Ascending aorta (tissue), 2 donors: ENCODE data around the gene STIMATE. TPM values are rescaled to one million over a fixed set of nuclear protein-coding genes. Genes with fewer than 3 reads are reported as not detected.

Experiments
- DNase-seq, 2 donors: peaks; one replicate each; pipeline ENCODE4 v3.0.0-alpha.2; 2019; ENCODE audit warnings: low spot score in 2 of 2
- H3K27ac ChIP-seq, 2 donors: fragments of 200-600 bp; sonication (generic); one replicate each; pipeline ENCODE4 v1.5.1; 2016 to 2017; ENCODE audit warnings: mild to moderate bottlenecking in 1 of 2
- H3K27me3 ChIP-seq: fragments of 200-600 bp; sonication (generic); one replicate; pipeline ENCODE4 v1.5.1; 2017
- H3K36me3 ChIP-seq, 2 donors: fragments of 200-600 bp; sonication (generic); one replicate each; pipeline ENCODE4 v1.5.1; 2016
- H3K4me1 ChIP-seq, 2 donors: fragments of 200-600 bp; sonication (generic); one replicate each; pipeline ENCODE4 v1.5.1; 2016 to 2017; ENCODE audit warnings: mild to moderate bottlenecking in 1 of 2
- H3K4me3 ChIP-seq, 2 donors: fragments of 200-600 bp; sonication (generic); one replicate each; pipeline ENCODE4 v1.5.1; 2016 to 2017; ENCODE audit warnings: mild to moderate bottlenecking in 1 of 2
- H3K9me3 ChIP-seq, 2 donors: fragments of 200-600 bp; sonication (generic); one replicate each; pipeline ENCODE4 v1.5.1; 2016
- intact Hi-C: fragments of 100-400 bp; cut with DNase I; formaldehyde crosslinking; loops from one replicate; pipeline ENCODE4 v1.15.1; 2023
- total RNA-seq: library from RNA; depleted of rRNA; stranded (reverse); fragments of >200 nt; gene quantifications from one replicate; pipeline ENCODE4 v1.1.0, GENCODE V29; 2016
- TF ChIP-seq, protein P1 (sequence below), 3 experiments: fragments of 200-600 bp in 2 of 3; fragments of 450-650 bp in 1 of 3; sonication (generic) in 2 of 3; IDR thresholded peaks; one replicate each; pipeline ENCODE4 v1.5.1; 2016 to 2019; ENCODE audit warnings: antibody characterized with exemption in 3 of 3, mild to moderate bottlenecking in 1 of 3, moderate library complexity in 1 of 3

Gene STIMATE
- total RNA-seq, 1 donor from 2014 or later: 18.9 TPM

DNA sequence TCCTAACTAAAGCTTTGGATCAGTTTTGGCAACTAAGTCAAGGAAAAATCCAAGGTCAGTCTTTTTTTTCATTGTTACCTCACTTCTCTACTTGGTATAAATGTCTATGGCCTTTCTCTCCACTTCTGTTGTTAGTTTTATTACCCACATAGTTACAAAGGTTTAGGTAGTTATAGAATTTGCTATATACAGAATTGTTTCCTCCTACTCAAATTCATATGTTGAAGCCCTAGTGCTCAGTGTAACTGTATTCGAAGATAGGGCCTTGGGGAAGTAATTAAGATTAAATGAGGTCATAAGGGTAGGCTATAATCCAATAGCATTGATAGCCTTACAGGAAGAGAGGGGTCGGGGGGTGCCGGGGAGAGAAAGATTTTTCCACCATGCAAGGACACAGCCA is 19.7 kb upstream of the STIMATE start:
- Histone ChIP-seq H3K27ac (no peak overlapping the region), H3K36me3 (peaks cover 9 to 23% of the 10 kb centered on the region in 2 donors), H3K27me3 (no peaks in the 10 kb centered on the region), H3K4me1 (no peaks in the 10 kb centered on the region), H3K9me3 (no peaks in the 10 kb centered on the region), H3K4me3 (no peak overlapping the region)
- intact Hi-C loops: no loop called here
- TF ChIP-seq, protein P1, sequence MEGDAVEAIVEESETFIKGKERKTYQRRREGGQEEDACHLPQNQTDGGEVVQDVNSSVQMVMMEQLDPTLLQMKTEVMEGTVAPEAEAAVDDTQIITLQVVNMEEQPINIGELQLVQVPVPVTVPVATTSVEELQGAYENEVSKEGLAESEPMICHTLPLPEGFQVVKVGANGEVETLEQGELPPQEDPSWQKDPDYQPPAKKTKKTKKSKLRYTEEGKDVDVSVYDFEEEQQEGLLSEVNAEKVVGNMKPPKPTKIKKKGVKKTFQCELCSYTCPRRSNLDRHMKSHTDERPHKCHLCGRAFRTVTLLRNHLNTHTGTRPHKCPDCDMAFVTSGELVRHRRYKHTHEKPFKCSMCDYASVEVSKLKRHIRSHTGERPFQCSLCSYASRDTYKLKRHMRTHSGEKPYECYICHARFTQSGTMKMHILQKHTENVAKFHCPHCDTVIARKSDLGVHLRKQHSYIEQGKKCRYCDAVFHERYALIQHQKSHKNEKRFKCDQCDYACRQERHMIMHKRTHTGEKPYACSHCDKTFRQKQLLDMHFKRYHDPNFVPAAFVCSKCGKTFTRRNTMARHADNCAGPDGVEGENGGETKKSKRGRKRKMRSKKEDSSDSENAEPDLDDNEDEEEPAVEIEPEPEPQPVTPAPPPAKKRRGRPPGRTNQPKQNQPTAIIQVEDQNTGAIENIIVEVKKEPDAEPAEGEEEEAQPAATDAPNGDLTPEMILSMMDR (IDR thresholded peaks at IDR 0.05): no peak
- DNase-seq: no peak

DNA sequence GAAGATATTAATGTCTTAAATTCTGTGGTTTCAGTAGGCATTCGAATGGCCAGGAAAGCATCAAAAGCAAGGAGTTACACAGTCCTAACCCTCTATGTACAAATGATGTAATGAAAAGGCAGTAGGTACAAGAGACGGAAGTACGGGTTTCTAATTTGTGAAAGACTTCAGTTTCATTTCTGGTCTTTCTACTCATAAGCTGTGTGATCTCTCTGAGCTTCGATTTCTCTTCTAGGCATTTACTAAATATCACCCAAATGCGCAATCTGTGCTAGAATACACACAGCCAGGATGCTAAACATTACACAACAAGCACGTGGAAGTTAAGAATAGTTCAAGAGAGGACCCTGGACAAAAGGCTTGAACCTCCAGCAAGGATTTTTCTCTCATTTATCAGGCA is 17.9 kb upstream of the STIMATE start:
- TF ChIP-seq, protein P1 (IDR thresholded peaks at IDR 0.05): no peak
- peak overlapping the region in 1 of 2 donors; percentile 5 for H3K27ac ChIP-seq
- peaks cover 10 to 22% of the 10 kb centered on the region in 2 donors for H3K36me3 ChIP-seq

DNA sequence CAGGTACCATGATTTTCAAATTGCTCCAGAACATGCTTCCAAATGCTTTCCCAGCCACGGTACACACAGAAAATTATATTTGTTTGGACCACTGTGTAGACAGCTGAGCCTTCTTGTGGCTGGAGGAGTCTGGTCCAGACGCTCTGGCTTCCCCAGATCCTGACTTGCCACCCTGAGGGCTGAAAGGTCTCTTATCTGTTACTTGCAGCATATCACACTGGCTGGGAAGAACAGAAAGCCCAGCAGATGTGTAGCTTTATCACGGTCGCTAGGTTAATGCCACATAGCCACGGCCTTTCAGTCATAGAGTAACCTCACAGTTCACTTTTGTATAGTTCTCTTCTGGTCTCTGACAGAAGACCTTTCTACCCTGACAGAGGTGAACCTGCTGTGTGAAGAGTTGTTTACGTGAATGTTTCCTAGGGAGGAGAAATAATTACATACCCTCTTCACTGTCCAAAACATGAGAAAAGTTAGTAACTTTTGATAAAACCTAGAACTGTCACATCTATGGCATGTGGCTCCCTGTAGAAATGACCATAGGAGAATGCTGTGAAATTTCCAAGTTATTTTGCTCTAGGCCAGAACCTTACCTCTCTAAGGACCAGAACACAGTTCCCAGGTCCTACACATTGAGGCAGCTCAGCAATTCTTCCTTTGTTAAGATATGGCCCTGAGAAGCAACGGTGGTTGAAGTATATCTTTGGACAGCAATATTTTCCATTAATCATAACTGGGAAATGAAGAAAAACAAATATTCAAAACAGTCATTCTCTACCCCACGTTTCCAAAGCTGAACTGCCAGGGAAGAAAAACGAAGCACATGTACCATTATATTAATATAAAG is 15.8 kb upstream of the STIMATE start:
- Histone ChIP-seq H3K4me1 (no peaks in the 10 kb centered on the region), H3K27ac (no peak overlapping the region), H3K9me3 (no peaks in the 10 kb centered on the region), H3K36me3 (peaks cover 4 to 9% of the 10 kb centered on the region in 2 donors), H3K27me3 (no peaks in the 10 kb centered on the region), H3K4me3 (no peak overlapping the region)
- TF ChIP-seq, protein P1 (IDR thresholded peaks at IDR 0.05): no peak
- intact Hi-C loops: no loop called here
- DNase-seq: no peak

More for the DNA sequence above, 17.9 kb upstream of the STIMATE start:
- no peaks in the 10 kb centered on the region for H3K9me3 ChIP-seq
- no peaks in the 10 kb centered on the region for H3K4me1 ChIP-seq
- no peak overlapping the region for H3K4me3 ChIP-seq
- DNase-seq: no peak
- intact Hi-C loops: no loop called here
- no peaks in the 10 kb centered on the region for H3K27me3 ChIP-seq

DNA sequence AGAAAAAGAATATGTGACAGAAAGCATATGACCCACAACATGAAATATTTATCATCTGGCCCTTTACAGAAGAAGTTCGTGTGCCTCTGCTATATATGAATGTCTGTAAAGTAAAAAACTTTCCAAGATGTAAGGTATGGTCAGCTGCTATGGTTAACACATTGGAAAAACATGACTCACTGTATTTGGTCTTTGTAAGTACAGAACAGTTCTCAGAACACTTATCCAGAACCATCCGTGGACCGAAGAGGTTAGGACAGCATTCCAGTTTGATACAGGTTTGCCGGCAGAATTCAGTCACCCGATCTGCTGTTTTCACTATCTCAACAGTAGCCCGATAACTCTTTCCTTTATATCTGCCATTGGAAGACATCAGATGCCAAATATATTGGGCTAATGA is 13.5 kb upstream of the STIMATE start:
- no peak for DNase-seq
- no peaks in the 10 kb centered on the region for H3K27me3 ChIP-seq
- H3K9me3 ChIP-seq: no peaks in the 10 kb centered on the region
- H3K27ac ChIP-seq: no peak overlapping the region
- no peaks in the 10 kb centered on the region for H3K4me1 ChIP-seq
- TF ChIP-seq, protein P1 (IDR thresholded peaks at IDR 0.05): no peak
- no peak overlapping the region for H3K4me3 ChIP-seq
- intact Hi-C loops: no loop called here
- peaks cover 4 to 11% of the 10 kb centered on the region in 2 donors for H3K36me3 ChIP-seq

DNA sequence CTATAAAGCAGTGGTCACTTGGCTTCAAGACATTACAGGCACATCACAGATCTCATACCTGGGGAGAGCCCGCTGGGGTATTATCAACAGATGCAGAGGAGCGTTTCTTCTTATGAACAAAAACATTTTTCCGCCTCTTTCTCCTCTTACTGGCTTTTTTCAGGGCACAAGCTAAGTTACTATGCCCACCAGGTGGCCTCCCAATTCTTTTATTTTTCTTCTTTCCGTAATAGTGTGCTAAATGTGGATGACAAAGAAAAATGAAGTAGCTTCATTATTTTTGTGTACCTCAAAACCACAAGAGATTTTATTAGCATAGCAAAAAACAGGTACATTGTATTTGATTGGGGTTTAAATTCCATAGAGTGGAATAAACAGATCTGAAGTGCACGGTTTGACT is 10.1 kb upstream of the STIMATE start:
- TF ChIP-seq, protein P1 (IDR thresholded peaks at IDR 0.05): no peak
- H3K36me3 ChIP-seq: peaks cover 4 to 6% of the 10 kb centered on the region in 2 donors
- no peak for DNase-seq
- no peaks in the 10 kb centered on the region for H3K27me3 ChIP-seq
- no peaks in the 10 kb centered on the region for H3K4me1 ChIP-seq
- H3K4me3 ChIP-seq: no peak overlapping the region
- intact Hi-C loops: no loop called here
- no peak overlapping the region for H3K27ac ChIP-seq
- no peaks in the 10 kb centered on the region for H3K9me3 ChIP-seq
